ENCODE results near the gene GPR176.

GPR176 gene

GRCh38 chr15:39845582-39845981 lies 74.5 kb downstream of the GPR176 start:
- TF ChIP-seq, protein P1, sequence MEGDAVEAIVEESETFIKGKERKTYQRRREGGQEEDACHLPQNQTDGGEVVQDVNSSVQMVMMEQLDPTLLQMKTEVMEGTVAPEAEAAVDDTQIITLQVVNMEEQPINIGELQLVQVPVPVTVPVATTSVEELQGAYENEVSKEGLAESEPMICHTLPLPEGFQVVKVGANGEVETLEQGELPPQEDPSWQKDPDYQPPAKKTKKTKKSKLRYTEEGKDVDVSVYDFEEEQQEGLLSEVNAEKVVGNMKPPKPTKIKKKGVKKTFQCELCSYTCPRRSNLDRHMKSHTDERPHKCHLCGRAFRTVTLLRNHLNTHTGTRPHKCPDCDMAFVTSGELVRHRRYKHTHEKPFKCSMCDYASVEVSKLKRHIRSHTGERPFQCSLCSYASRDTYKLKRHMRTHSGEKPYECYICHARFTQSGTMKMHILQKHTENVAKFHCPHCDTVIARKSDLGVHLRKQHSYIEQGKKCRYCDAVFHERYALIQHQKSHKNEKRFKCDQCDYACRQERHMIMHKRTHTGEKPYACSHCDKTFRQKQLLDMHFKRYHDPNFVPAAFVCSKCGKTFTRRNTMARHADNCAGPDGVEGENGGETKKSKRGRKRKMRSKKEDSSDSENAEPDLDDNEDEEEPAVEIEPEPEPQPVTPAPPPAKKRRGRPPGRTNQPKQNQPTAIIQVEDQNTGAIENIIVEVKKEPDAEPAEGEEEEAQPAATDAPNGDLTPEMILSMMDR (conservative IDR thresholded peaks at IDR 0.05; ENCODE audit: low read depth, low read length): no peak
- no peak for DNase-seq (ENCODE audit: low read depth)
- H3K4me3 ChIP-seq (ENCODE audit: low read depth, low read length): no peak overlapping the region

- DNase-seq (ENCODE audit: low read depth): no peak
- no peak overlapping the region for H3K4me3 ChIP-seq (ENCODE audit: low read depth, low read length)
- TF ChIP-seq, protein P1 (conservative IDR thresholded peaks at IDR 0.05; ENCODE audit: low read depth, low read length): no peak
Measured at GRCh38 chr15:39843565-39843964, 76.5 kb downstream of the GPR176 start.

DNA sequence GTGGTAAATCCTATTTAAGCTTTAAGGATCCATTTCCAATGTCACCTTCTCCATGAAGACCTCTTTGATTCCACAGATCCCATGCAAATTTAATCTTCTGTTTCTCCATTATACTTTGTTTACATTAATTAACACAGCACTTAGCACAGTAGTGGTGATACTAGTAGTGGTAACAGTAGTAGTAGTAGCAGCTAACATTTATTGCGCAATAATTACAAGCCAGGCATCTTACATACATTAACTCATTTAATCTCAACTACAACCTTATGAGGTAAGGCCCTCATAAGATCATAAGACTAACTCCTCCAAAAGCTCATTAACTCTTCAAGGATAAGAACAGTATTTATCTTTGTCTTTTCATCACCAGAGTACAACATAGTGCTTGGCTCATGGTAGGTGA lies 82.6 kb downstream of the GPR176 start:
- no peak overlapping the region for H3K4me3 ChIP-seq (ENCODE audit: low read depth, low read length)
- DNase-seq (ENCODE audit: low read depth): no peak
- TF ChIP-seq, protein P1 (conservative IDR thresholded peaks at IDR 0.05; ENCODE audit: low read depth, low read length): no peak

DNA sequence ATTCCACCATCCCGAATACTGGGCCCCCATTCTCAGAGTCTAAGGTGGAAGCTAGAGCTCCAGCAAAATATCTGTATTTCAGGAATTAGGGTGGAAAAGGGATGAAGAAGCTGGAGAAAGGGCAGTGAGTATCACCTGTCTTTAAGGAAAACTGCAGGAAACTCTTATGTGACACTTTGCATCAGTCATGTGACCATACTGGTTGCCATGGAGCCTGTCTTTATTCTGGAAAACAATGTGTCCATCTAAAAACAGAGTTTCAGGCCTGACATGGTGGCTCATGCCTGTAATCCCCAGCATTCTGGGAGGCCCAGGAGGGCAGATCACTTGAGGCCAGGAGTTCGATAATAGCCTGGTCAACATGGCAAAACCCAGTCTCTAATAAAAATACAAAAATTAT lies 84.5 kb downstream of the GPR176 start:
- TF ChIP-seq, protein P1 (conservative IDR thresholded peaks at IDR 0.05; ENCODE audit: low read depth, low read length): no peak
- no peak for DNase-seq (ENCODE audit: low read depth)

DNA sequence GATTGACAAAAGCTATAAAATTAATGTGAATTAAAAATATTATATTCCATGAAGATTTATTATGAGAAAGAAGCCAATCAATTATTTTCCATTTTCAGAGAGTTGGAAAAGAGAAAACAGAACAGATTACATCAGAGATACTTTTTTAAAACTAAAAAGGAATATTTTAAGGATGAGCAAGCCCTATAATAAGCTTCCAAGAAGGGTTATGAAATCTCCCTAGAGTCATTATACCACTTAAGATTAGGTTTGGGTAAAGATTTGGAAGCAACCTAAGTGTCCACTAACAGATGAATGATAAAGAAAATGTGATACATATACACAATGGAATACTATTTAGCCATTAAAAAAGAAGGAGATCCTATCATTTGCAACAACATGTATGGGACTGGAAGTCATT lies 85.8 kb downstream of the GPR176 start:
- TF ChIP-seq, protein P1 (conservative IDR thresholded peaks at IDR 0.05; ENCODE audit: low read depth, low read length): no peak
- DNase-seq (ENCODE audit: low read depth): peak; percentile 39
- no peak overlapping the region for H3K4me3 ChIP-seq (ENCODE audit: low read depth, low read length)

More for the DNA sequence above, 84.5 kb downstream of the GPR176 start:
- H3K4me3 ChIP-seq (ENCODE audit: low read depth, low read length): no peak overlapping the region

DNA sequence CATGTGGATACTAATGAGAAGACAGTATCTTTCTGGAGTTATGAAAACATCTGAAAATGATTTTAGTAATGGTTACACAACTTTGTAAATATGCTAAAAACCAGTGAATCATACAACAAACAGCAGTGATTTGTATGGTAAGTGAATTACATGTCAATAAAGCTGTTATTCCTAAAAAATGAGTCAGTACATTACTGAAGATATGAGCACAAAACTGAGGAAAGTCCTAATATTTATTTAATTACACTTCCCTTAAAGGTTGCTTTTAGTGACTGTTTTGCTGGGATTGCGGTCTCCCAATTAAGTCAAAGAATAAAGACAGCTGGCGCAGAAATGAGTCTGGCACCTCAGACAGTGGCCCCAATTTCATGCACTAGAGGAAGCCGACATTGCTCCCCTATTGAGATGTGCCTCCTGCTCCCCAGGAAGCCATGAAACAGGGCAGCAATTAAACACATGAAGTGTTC lies 86.5 kb downstream of the GPR176 start:
- TF ChIP-seq, protein P1 (conservative IDR thresholded peaks at IDR 0.05; ENCODE audit: low read depth, low read length): no peak
- DNase-seq (ENCODE audit: low read depth): peak; percentile 61
- no peak overlapping the region for H3K4me3 ChIP-seq (ENCODE audit: low read depth, low read length)

DNA sequence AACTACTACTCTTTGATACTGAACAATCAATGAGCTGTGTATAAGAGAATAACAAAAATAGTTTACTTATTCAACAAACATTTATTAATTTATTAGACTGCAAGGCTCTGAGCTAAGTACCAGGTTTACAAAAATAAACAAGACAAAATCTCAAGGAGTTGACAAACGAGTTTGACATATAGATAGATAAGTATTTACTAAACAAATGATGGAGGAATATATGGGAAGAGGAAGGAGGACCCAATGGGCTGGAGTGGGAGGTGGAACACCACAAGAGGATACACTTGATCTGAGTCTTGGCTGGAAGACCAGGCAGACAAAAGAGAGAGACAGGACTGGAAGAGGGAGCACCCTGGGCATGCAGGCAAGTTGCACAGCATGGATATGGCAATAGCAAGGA lies 89.9 kb downstream of the GPR176 start:
- H3K4me3 ChIP-seq (ENCODE audit: low read depth, low read length): no peak overlapping the region
- TF ChIP-seq, protein P1 (conservative IDR thresholded peaks at IDR 0.05; ENCODE audit: low read depth, low read length): no peak
- DNase-seq (ENCODE audit: low read depth): no peak

Measured in choroid plexus epithelial cell (primary cell).